H9 (cell line): Measurements from ENCODE around the gene MYMK. TPM values are rescaled to one million over a fixed set of nuclear protein-coding genes. Genes with fewer than 3 reads are reported as not detected.

Experiments used
- DNase-seq: peaks from one replicate; pipeline ENCODE4 v3.0.0-alpha.2; 2017
- H2AFZ ChIP-seq: one replicate; pipeline ENCODE4 v1.6.1; 2013; ENCODE audit warnings: mild to moderate bottlenecking, low read length, control low read depth, moderate library complexity
- H2AK5ac ChIP-seq: 2 replicates; pipeline ENCODE4 v1.6.1; 2013; ENCODE audit warnings: low read length, control low read depth, mixed read lengths; ENCODE audit not compliant: insufficient read length
- H2BK120ac ChIP-seq: one replicate; pipeline ENCODE4 v1.6.1; 2013; ENCODE audit warnings: low read depth, mild to moderate bottlenecking, low read length, control low read depth, inconsistent platforms; ENCODE audit not compliant: poor library complexity, severe bottlenecking
- H2BK12ac ChIP-seq: 2 replicates; pipeline ENCODE4 v1.6.1; 2013; ENCODE audit warnings: low read length, control low read depth, mixed read lengths, low read depth; ENCODE audit not compliant: insufficient read length
- H2BK15ac ChIP-seq: 2 replicates; pipeline ENCODE4 v1.6.1; 2013; ENCODE audit warnings: low read depth, low read length, control low read depth
- H2BK20ac ChIP-seq: one replicate; pipeline ENCODE4 v1.6.1; 2013; ENCODE audit warnings: low read depth, mild to moderate bottlenecking, low read length, control low read depth, inconsistent platforms; ENCODE audit not compliant: poor library complexity, severe bottlenecking
- H2BK5ac ChIP-seq: 2 replicates; pipeline ENCODE4 v1.6.1; 2013; ENCODE audit warnings: low read length, control low read depth, mixed read lengths; ENCODE audit not compliant: insufficient read length
- H3K14ac ChIP-seq: 2 replicates; pipeline ENCODE4 v1.6.1; 2013; ENCODE audit warnings: low read length, control low read depth; ENCODE audit not compliant: insufficient read depth
- H3K18ac ChIP-seq: 2 replicates; pipeline ENCODE4 v1.6.1; 2013; ENCODE audit warnings: low read depth, mild to moderate bottlenecking, mixed read lengths, low read length, control low read depth; ENCODE audit not compliant: insufficient read length
- H3K23ac ChIP-seq: 2 replicates; pipeline ENCODE4 v1.6.1; 2013; ENCODE audit warnings: low read length, control low read depth, mixed read lengths, low read depth; ENCODE audit not compliant: insufficient read length
- H3K23me2 ChIP-seq: 2 replicates; pipeline ENCODE4 v1.6.1; 2013; ENCODE audit warnings: low read depth, mild to moderate bottlenecking, mixed read lengths, low read length, control low read depth; ENCODE audit not compliant: insufficient read length, poor library complexity, severe bottlenecking
- H3K27ac ChIP-seq: 2 replicates; pipeline ENCODE4 v1.5.1; 2013; ENCODE audit warnings: low read length, control low read depth, mixed read lengths, low read depth; ENCODE audit not compliant: insufficient read length
- H3K27me3 ChIP-seq: 2 replicates; pipeline ENCODE4 v1.6.1; 2013; ENCODE audit warnings: low read length, control low read depth, inconsistent platforms; ENCODE audit not compliant: insufficient read depth
- H3K4ac ChIP-seq: 2 replicates; pipeline ENCODE4 v1.6.1; 2013; ENCODE audit warnings: low read depth, mild to moderate bottlenecking, control low read depth, inconsistent platforms, low read length, moderate library complexity
- H3K4me1 ChIP-seq: 2 replicates; pipeline ENCODE4 v1.6.1; 2013; ENCODE audit warnings: low read length, control low read depth, inconsistent platforms; ENCODE audit not compliant: insufficient read depth
- H3K4me2 ChIP-seq: 2 replicates; pipeline ENCODE4 v1.6.1; 2013; ENCODE audit warnings: low read length, control low read depth, mixed read lengths; ENCODE audit not compliant: insufficient read length, insufficient read depth
- H3K56ac ChIP-seq: 2 replicates; pipeline ENCODE4 v1.6.1; 2013; ENCODE audit warnings: low read depth, mild to moderate bottlenecking, mixed read lengths, low read length, control low read depth; ENCODE audit not compliant: insufficient read length
- H3K79me1 ChIP-seq: 2 replicates; pipeline ENCODE4 v1.6.1; 2013; ENCODE audit warnings: low read depth, mild to moderate bottlenecking, moderate library complexity, low read length, control low read depth, inconsistent platforms; ENCODE audit not compliant: insufficient read depth, poor library complexity, severe bottlenecking
- H3K79me2 ChIP-seq: 2 replicates; pipeline ENCODE4 v1.6.1; 2013; ENCODE audit warnings: low read length, control low read depth, inconsistent platforms; ENCODE audit not compliant: insufficient read depth
- H3K9ac ChIP-seq: 2 replicates; pipeline ENCODE4 v1.6.1; 2013; ENCODE audit warnings: low read length, control low read depth, mixed read lengths; ENCODE audit not compliant: insufficient read length; ENCODE audit errors: extremely low read depth
- H3K9me3 ChIP-seq: one replicate; pipeline ENCODE4 v1.6.1; 2013; ENCODE audit warnings: low read depth, low read length, inconsistent platforms; ENCODE audit not compliant: control insufficient read depth
- H3T11ph ChIP-seq: one replicate; pipeline ENCODE4 v1.6.1; 2013; ENCODE audit warnings: mild to moderate bottlenecking, low read length, control low read depth, inconsistent platforms
- H4K20me1 ChIP-seq: one replicate; pipeline ENCODE4 v1.6.1; 2013; ENCODE audit not compliant: control insufficient read depth, insufficient read length, insufficient read depth
- H4K5ac ChIP-seq: 2 replicates; pipeline ENCODE4 v1.6.1; 2013; ENCODE audit warnings: low read depth, mild to moderate bottlenecking, mixed read lengths, low read length, control low read depth; ENCODE audit not compliant: insufficient read length
- H4K8ac ChIP-seq: replicated peaks from 2 replicates; pipeline ENCODE4 v1.6.1; 2013; ENCODE audit warnings: low read length, control low read depth, mixed read lengths, low read depth; ENCODE audit not compliant: insufficient read length
- H4K91ac ChIP-seq: 2 replicates; pipeline ENCODE4 v1.6.1; 2013; ENCODE audit warnings: low read depth, mild to moderate bottlenecking, moderate library complexity, mixed read lengths, low read length, control low read depth; ENCODE audit not compliant: insufficient read length
- H3K27ac Mint-ChIP-seq, 3 experiments: 2 replicates in 2 of 3; 3 replicates in 1 of 3; pipeline ENCODE4 v1.8.0; 2020 to 2021; ENCODE audit warnings: mixed read lengths in 3 of 3, mild to moderate bottlenecking in 1 of 3, moderate library complexity in 1 of 3
- H3K27me3 Mint-ChIP-seq: 2 replicates; pipeline ENCODE4 v1.8.0; 2021; ENCODE audit warnings: low read depth, mild to moderate bottlenecking, moderate library complexity, mixed read lengths
- H3K36me3 Mint-ChIP-seq, 3 experiments: 2 replicates in 2 of 3; 3 replicates in 1 of 3; pipeline ENCODE4 v1.8.0; 2020 to 2021; ENCODE audit warnings: low read depth in 3 of 3, mixed read lengths in 3 of 3; ENCODE audit not compliant: insufficient read depth in 1 of 3
- H3K4me1 Mint-ChIP-seq, 2 experiments: 2 replicates each; pipeline ENCODE4 v1.8.0; 2020; ENCODE audit warnings: mixed read lengths in 2 of 2
- H3K4me3 Mint-ChIP-seq, 2 experiments: 2 replicates in 1 of 2; 3 replicates in 1 of 2; pipeline ENCODE4 v1.8.0; 2020 to 2021; ENCODE audit warnings: mild to moderate bottlenecking in 2 of 2, mixed read lengths in 2 of 2, moderate library complexity in 1 of 2
- H3K9me3 Mint-ChIP-seq, 2 experiments: 2 replicates in 1 of 2; 3 replicates in 1 of 2; pipeline ENCODE4 v1.8.0; 2020; ENCODE audit warnings: mild to moderate bottlenecking in 2 of 2, mixed read lengths in 2 of 2, moderate library complexity in 1 of 2
- CTCF ChIP-seq: fragments of 200-600 bp; sonication (generic); conservative IDR thresholded peaks from 3 replicates; pipeline ENCODE4 v1.8.0; 2021; ENCODE audit warnings: antibody characterized with exemption, mild to moderate bottlenecking
- WGBS: extraction: QIAGEN DNeasy Blood & Tissue Kit; methylation state at CpG from one replicate; pipeline ENCODE4 v1.1.7; 2013; ENCODE audit warnings: missing lambda C conversion rate, low lambda C conversion rate, mixed read lengths; ENCODE audit not compliant: insufficient read length; ENCODE audit errors: extremely low coverage; 5-methylcytosine and 5-hydroxymethylcytosine counted together
- total RNA-seq: library from RNA; stranded (reverse); gene quantifications from 2 replicates; pipeline ENCODE4 v1.2.1, GENCODE V29; 2021

Gene MYMK
- total RNA-seq, 1 experiment from 2014 or later: not detected

- DNase-seq: no peak
- H3K23me2 ChIP-seq: no peaks in the 10 kb centered on the region
- no peak overlapping the region for H4K5ac ChIP-seq
Observed at GRCh38 chr9:133573791-133574515, 49.2 kb upstream of the MYMK start.

More at GRCh38 chr9:133573791-133574515, 49.2 kb upstream of the MYMK start:
- no peak overlapping the region for H3K27ac Mint-ChIP-seq
- Histone ChIP-seq H2BK5ac (no peak overlapping the region), H2BK12ac (no peak overlapping the region), H4K8ac (no peak overlapping the region), H2AFZ (no peak overlapping the region), H3K56ac (no peak overlapping the region), H3K9ac (no peak overlapping the region), H4K91ac (no peak overlapping the region), H3K18ac (no peak overlapping the region), H3T11ph (no peak overlapping the region), H3K27me3 (no peaks in the 10 kb centered on the region), H3K14ac (no peak overlapping the region), H2BK20ac (no peak overlapping the region), H3K27ac (no peak overlapping the region), H3K79me2 (no peaks in the 10 kb centered on the region), H3K4me2 (no peak overlapping the region), H2AK5ac (no peak overlapping the region), H3K4me1 (no peaks in the 10 kb centered on the region; the same call in 1 of the 2 replicates), H3K4ac (no peak overlapping the region), H2BK120ac (no peak overlapping the region), H3K23ac (no peak overlapping the region), H2BK15ac (no peak overlapping the region), H4K20me1 (no peaks in the 10 kb centered on the region), H3K79me1 (no peaks in the 10 kb centered on the region), H3K9me3 (no peaks in the 10 kb centered on the region)
- no peak for TF ChIP-seq CTCF
- H3K27me3 Mint-ChIP-seq: peaks cover 3% of the 10 kb centered on the region; the same call in 1 of the 2 replicates
- peaks cover 20 to 34% of the 10 kb centered on the region in 2 experiments for H3K4me1 Mint-ChIP-seq
- H3K9me3 Mint-ChIP-seq: no peaks in the 10 kb centered on the region
- WGBS: no CpG with 5 or more reads among the region's 21 CpGs
- H3K4me3 Mint-ChIP-seq: no peak overlapping the region
- no peaks in the 10 kb centered on the region; a peak in 1 of 7 replicates for H3K36me3 Mint-ChIP-seq
